Fibroblast of lung (primary cell): Measurements from ENCODE around the gene CACNA2D3. TPM values are rescaled to one million over a fixed set of nuclear protein-coding genes. Genes with fewer than 3 reads are reported as not detected.

Experiments used
- DNase-seq, 2 donors: peaks; one replicate each; pipeline versions ENCODE4 v3.0.0 to v3.0.0-alpha.2; 2010; ENCODE audit warnings: low read depth in 2 of 2
- H2AFZ ChIP-seq: 2 replicates; pipeline ENCODE4 v1.5.1; 2012; ENCODE audit warnings: low read length, control low read depth, inconsistent platforms
- H3K27ac ChIP-seq: 2 replicates; pipeline ENCODE4 v1.5.1; 2011; ENCODE audit warnings: low read length, control low read depth; ENCODE audit not compliant: insufficient read depth
- H3K27me3 ChIP-seq: 2 replicates; pipeline ENCODE4 v1.5.1; 2011; ENCODE audit warnings: mild to moderate bottlenecking, low read length; ENCODE audit not compliant: control insufficient read depth, insufficient read depth
- H3K36me3 ChIP-seq: 2 replicates; pipeline ENCODE4 v1.5.1; 2011; ENCODE audit warnings: low read length; ENCODE audit not compliant: control insufficient read depth, insufficient read depth
- H3K4me1 ChIP-seq: 2 replicates; pipeline ENCODE4 v1.5.1; 2011; ENCODE audit warnings: low read length; ENCODE audit not compliant: control insufficient read depth, insufficient read depth; ENCODE audit errors: extremely low read depth
- H3K4me2 ChIP-seq: 2 replicates; pipeline ENCODE4 v1.5.1; 2011; ENCODE audit warnings: low read length, control low read depth; ENCODE audit not compliant: insufficient read depth; ENCODE audit errors: extremely low read depth
- H3K4me3 ChIP-seq, 4 experiments: fragments of 200-600 bp in 1 of 4; sonication (generic) in 1 of 4; replicated peaks in 1 of 4; 2 replicates each; pipeline ENCODE4 v1.5.1; 2011 to 2016; ENCODE audit warnings: low read length in 4 of 4, low read depth in 3 of 4, mild to moderate bottlenecking in 3 of 4, control low read depth in 2 of 4, inconsistent platforms in 1 of 4, mixed read lengths in 1 of 4; ENCODE audit not compliant: insufficient read depth in 1 of 4; ENCODE audit errors: control extremely low read depth in 1 of 4
- H3K79me2 ChIP-seq: 2 replicates; pipeline ENCODE4 v1.5.1; 2012; ENCODE audit warnings: mild to moderate bottlenecking, low read length, inconsistent platforms; ENCODE audit not compliant: control insufficient read depth, insufficient read depth
- H3K9ac ChIP-seq: 2 replicates; pipeline ENCODE4 v1.5.1; 2011; ENCODE audit warnings: mild to moderate bottlenecking, low read length, control low read depth; ENCODE audit not compliant: insufficient read depth
- H3K9me3 ChIP-seq: 2 replicates; pipeline ENCODE4 v1.5.1; 2012; ENCODE audit warnings: low read depth, low read length; ENCODE audit not compliant: control insufficient read depth, insufficient read depth
- H4K20me1 ChIP-seq: 2 replicates; pipeline ENCODE4 v1.5.1; 2011; ENCODE audit warnings: low read length; ENCODE audit not compliant: control insufficient read depth, insufficient read depth; ENCODE audit errors: extremely low read depth
- CTCF ChIP-seq, 2 donors: IDR thresholded peaks in 1 of 2; conservative IDR thresholded peaks in 1 of 2; 1 replicate in 1 of 2; 2 replicates in 1 of 2; pipeline ENCODE4 v1.5.1; 2011 to 2012; ENCODE audit warnings: low read length in 2 of 2, control low read depth in 1 of 2, inconsistent platforms in 1 of 2, low read depth in 1 of 2, mild to moderate bottlenecking in 1 of 2
- EZH2 ChIP-seq: IDR thresholded peaks from 2 replicates; pipeline ENCODE4 v1.5.1; 2012; ENCODE audit warnings: low read length, control low read depth, mild to moderate bottlenecking; ENCODE audit errors: missing control alignments
- polyA plus RNA-seq, 2 donors: library from polyadenylated mRNA; depleted of rRNA in 1 of 2; stranded (reverse) in 1 of 2; unstranded in 1 of 2; fragments of >200 nt; gene quantifications; 2 replicates each; pipeline ENCODE4 v1.2.1, GENCODE V29; 2011 to 2012; ENCODE audit warnings: missing spikeins in 1 of 2
- total RNA-seq: library from RNA; depleted of rRNA; stranded (reverse); fragments of >200 nt; gene quantifications from 2 replicates; pipeline ENCODE4 v1.2.1, GENCODE V29; 2014

The CACNA2D3 gene
- total and polyA plus RNA-seq, 2 donors (not counting 1 experiment from before 2014, with no cell fraction given), result 1.8 to 11.5 TPM

DNA sequence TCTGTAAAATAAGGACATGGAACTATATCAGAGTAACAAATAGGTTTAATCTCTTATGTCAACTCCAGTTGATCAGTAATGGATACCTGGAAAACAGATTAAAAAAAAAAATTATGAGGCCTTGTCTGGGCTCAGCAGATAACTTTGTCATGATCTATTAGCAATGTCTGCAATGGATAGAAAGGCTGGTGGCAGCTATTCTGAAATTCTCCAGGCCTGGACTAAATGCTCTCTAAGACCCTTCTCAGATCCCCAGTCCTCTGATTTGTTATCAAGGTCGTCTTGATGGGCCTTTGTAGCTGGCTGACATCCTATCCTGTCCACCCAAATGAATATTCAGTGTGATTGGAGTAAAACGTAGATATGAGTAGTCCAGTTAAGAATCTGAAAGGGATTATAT is 791.8 kb downstream of the CACNA2D3 start:
- H2AFZ ChIP-seq, result no peak overlapping the region
- no peaks in the 10 kb centered on the region for H3K9me3 ChIP-seq
- TF ChIP-seq CTCF (conservative IDR thresholded peaks at IDR 0.05 in 1 of 2, IDR thresholded peaks at IDR 0.05 in 1 of 2; ENCODE audit: low read depth in 1 of 2, low read length in 2 of 2) (no peak), EZH2 (no peak)
- no peak overlapping the region for H3K4me3 ChIP-seq
- no peak overlapping the region for H3K4me2 ChIP-seq
- H3K9ac ChIP-seq, result no peak overlapping the region
- H4K20me1 ChIP-seq, result no peaks in the 10 kb centered on the region
- H3K4me1 ChIP-seq, result peaks cover 3% of the 10 kb centered on the region
- no peaks in the 10 kb centered on the region for H3K79me2 ChIP-seq
- H3K27me3 ChIP-seq, result no peaks in the 10 kb centered on the region
- no peak for DNase-seq
- H3K36me3 ChIP-seq, result no peaks in the 10 kb centered on the region
- H3K27ac ChIP-seq, result no peak overlapping the region

DNA sequence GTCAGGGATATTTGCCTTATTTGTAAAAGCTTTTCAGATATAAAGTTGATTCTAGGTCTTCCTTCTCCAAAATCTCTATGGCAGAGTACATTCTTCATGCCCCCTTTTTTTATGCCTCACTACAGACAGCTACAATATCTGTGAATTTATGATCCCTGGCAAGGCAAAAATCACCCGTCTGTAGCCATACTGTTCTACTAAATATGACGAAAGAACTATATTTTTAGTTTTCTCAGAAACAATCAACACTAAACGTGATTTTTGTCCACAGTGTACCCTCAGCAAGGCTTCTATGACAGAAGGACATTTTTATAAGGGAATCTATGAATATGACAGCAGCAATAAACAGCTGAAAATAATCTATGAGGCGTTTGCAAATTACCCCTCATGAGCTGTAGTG is 792.8 kb downstream of the CACNA2D3 start:
- Histone ChIP-seq H2AFZ (no peak overlapping the region), H3K4me1 (peaks cover 3% of the 10 kb centered on the region), H3K4me2 (no peak overlapping the region), H3K79me2 (no peaks in the 10 kb centered on the region), H3K9ac (no peak overlapping the region), H3K9me3 (no peaks in the 10 kb centered on the region), H3K27me3 (no peaks in the 10 kb centered on the region), H3K36me3 (no peaks in the 10 kb centered on the region), H3K27ac (no peak overlapping the region), H4K20me1 (no peaks in the 10 kb centered on the region), H3K4me3 (no peak overlapping the region)
- no peak for DNase-seq
- no peak for TF ChIP-seq CTCF (conservative IDR thresholded peaks at IDR 0.05 in 1 of 2, IDR thresholded peaks at IDR 0.05 in 1 of 2; ENCODE audit: low read depth in 1 of 2, low read length in 2 of 2)
- no peak for TF ChIP-seq EZH2

GRCh38 chr3:54915976-54916375 is 793.6 kb downstream of the CACNA2D3 start:
- Histone ChIP-seq H3K4me3 (no peak overlapping the region), H3K4me2 (no peak overlapping the region), H3K9me3 (no peaks in the 10 kb centered on the region), H4K20me1 (no peaks in the 10 kb centered on the region), H3K36me3 (no peaks in the 10 kb centered on the region), H3K4me1 (peaks cover 3% of the 10 kb centered on the region), H3K27ac (no peak overlapping the region), H2AFZ (no peak overlapping the region), H3K79me2 (no peaks in the 10 kb centered on the region), H3K9ac (no peak overlapping the region), H3K27me3 (no peaks in the 10 kb centered on the region)
- TF ChIP-seq CTCF (conservative IDR thresholded peaks at IDR 0.05 in 1 of 2, IDR thresholded peaks at IDR 0.05 in 1 of 2; ENCODE audit: low read depth in 1 of 2, low read length in 2 of 2), result no peak
- TF ChIP-seq EZH2, result no peak
- no peak for DNase-seq
